ENCODE measurements around the gene CNOT6.

CNOT6 gene

GRCh38 chr5:180621311-180621710 is 127.1 kb downstream of the CNOT6 start:
- H3K79me2 ChIP-seq (ENCODE audit: low read length), result no peaks in the 10 kb centered on the region
- H4K20me1 ChIP-seq (ENCODE audit: insufficient read depth, low read length), result no peaks in the 10 kb centered on the region
- H3K9me3 ChIP-seq (ENCODE audit: insufficient read depth, low read length), result no peaks in the 10 kb centered on the region
- no peak overlapping the region for H3K4me2 ChIP-seq (ENCODE audit: low read length)
- H3K4me3 ChIP-seq (ENCODE audit: low read length), result no peak overlapping the region
- no peaks in the 10 kb centered on the region for H3K27me3 ChIP-seq (ENCODE audit: low read depth, low read length)
- no peak overlapping the region for H3K27ac ChIP-seq (ENCODE audit: low read length)
- no peaks in the 10 kb centered on the region for H3K4me1 ChIP-seq (ENCODE audit: low read length)
- no peaks in the 10 kb centered on the region for H3K36me3 ChIP-seq (replicated peaks; ENCODE audit: low read depth, low read length)
- H2AFZ ChIP-seq (ENCODE audit: low read depth, low read length), result no peak overlapping the region
- TF ChIP-seq EZH2phosphoT487 (IDR thresholded peaks at IDR 0.05; ENCODE audit: low read depth) (no peak), CTCF (IDR thresholded peaks at IDR 0.05; ENCODE audit: low read depth, low read length) (no peak)
- no peak overlapping the region for H3K9ac ChIP-seq (ENCODE audit: low read length)

- no peaks in the 10 kb centered on the region for H3K27me3 ChIP-seq (ENCODE audit: low read depth, low read length)
- no peak overlapping the region for H3K4me3 ChIP-seq (ENCODE audit: low read length)
- no peak overlapping the region for H3K27ac ChIP-seq (ENCODE audit: low read length)
- no peaks in the 10 kb centered on the region for H3K36me3 ChIP-seq (replicated peaks; ENCODE audit: low read depth, low read length)
- no peaks in the 10 kb centered on the region for H3K4me1 ChIP-seq (ENCODE audit: low read length)
- no peak overlapping the region for H3K4me2 ChIP-seq (ENCODE audit: low read length)
- H3K9ac ChIP-seq (ENCODE audit: low read length), result no peak overlapping the region
- TF ChIP-seq CTCF (IDR thresholded peaks at IDR 0.05; ENCODE audit: low read depth, low read length) (no peak), EZH2phosphoT487 (IDR thresholded peaks at IDR 0.05; ENCODE audit: low read depth) (no peak)
- no peak overlapping the region for H2AFZ ChIP-seq (ENCODE audit: low read depth, low read length)
- H3K9me3 ChIP-seq (ENCODE audit: insufficient read depth, low read length), result no peaks in the 10 kb centered on the region
- no peaks in the 10 kb centered on the region for H4K20me1 ChIP-seq (ENCODE audit: insufficient read depth, low read length)
- no peaks in the 10 kb centered on the region for H3K79me2 ChIP-seq (ENCODE audit: low read length)
Measured at GRCh38 chr5:180622910-180623309, 128.7 kb downstream of the CNOT6 start.

GRCh38 chr5:180623411-180623834 is 129.2 kb downstream of the CNOT6 start:
- no peaks in the 10 kb centered on the region for H3K27me3 ChIP-seq (ENCODE audit: low read depth, low read length)
- H3K9ac ChIP-seq (ENCODE audit: low read length), result no peak overlapping the region
- H3K4me3 ChIP-seq (ENCODE audit: low read length), result no peak overlapping the region
- no peaks in the 10 kb centered on the region for H4K20me1 ChIP-seq (ENCODE audit: insufficient read depth, low read length)
- H3K79me2 ChIP-seq (ENCODE audit: low read length), result no peaks in the 10 kb centered on the region
- H3K27ac ChIP-seq (ENCODE audit: low read length), result no peak overlapping the region
- no peak for TF ChIP-seq CTCF (IDR thresholded peaks at IDR 0.05; ENCODE audit: low read depth, low read length)
- TF ChIP-seq EZH2phosphoT487 (IDR thresholded peaks at IDR 0.05; ENCODE audit: low read depth), result no peak
- no peak overlapping the region for H3K4me2 ChIP-seq (ENCODE audit: low read length)
- H3K4me1 ChIP-seq (ENCODE audit: low read length), result no peaks in the 10 kb centered on the region
- no peaks in the 10 kb centered on the region for H3K36me3 ChIP-seq (replicated peaks; ENCODE audit: low read depth, low read length)
- H2AFZ ChIP-seq (ENCODE audit: low read depth, low read length), result no peak overlapping the region
- H3K9me3 ChIP-seq (ENCODE audit: insufficient read depth, low read length), result no peaks in the 10 kb centered on the region

GRCh38 chr5:180623844-180624243 is 129.7 kb downstream of the CNOT6 start:
- Histone ChIP-seq H3K27ac (ENCODE audit: low read length) (no peak overlapping the region), H3K4me1 (ENCODE audit: low read length) (no peaks in the 10 kb centered on the region), H3K4me2 (ENCODE audit: low read length) (no peak overlapping the region), H3K4me3 (ENCODE audit: low read length) (no peak overlapping the region), H3K79me2 (ENCODE audit: low read length) (no peaks in the 10 kb centered on the region), H2AFZ (ENCODE audit: low read depth, low read length) (no peak overlapping the region), H4K20me1 (ENCODE audit: insufficient read depth, low read length) (no peaks in the 10 kb centered on the region), H3K36me3 (replicated peaks; ENCODE audit: low read depth, low read length) (no peaks in the 10 kb centered on the region), H3K9me3 (ENCODE audit: insufficient read depth, low read length) (no peaks in the 10 kb centered on the region), H3K9ac (ENCODE audit: low read length) (no peak overlapping the region), H3K27me3 (ENCODE audit: low read depth, low read length) (no peaks in the 10 kb centered on the region)
- no peak for TF ChIP-seq CTCF (IDR thresholded peaks at IDR 0.05; ENCODE audit: low read depth, low read length)
- TF ChIP-seq EZH2phosphoT487 (IDR thresholded peaks at IDR 0.05; ENCODE audit: low read depth), result no peak
